ENCODE results near the gene SMURF1. TPM values are rescaled to one million over a fixed set of nuclear protein-coding genes. Genes with fewer than 3 reads are reported as not detected.

The SMURF1 gene
- total RNA-seq, 6 donors from 2014 or later = 33.0 to 54.4 (median 45.9) TPM

DNA sequence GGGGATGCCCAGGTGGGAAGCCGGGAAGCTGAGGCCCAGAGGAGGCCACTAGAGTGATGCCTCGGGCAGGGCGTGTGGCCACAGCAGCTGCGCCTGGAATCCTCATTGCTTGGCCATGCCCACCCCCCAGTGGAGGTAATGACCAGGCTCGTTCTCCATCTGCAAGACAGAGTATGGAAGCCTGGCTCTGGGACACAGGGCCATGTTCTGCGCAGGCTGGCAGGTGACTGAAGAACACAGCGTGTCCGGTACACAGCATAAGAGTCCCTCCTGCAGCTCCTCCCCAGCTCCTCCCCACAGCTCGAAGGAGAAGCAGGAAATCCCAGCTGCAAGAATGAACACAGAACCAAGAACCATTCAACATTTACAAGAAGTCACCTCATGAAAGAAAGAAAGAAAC is 64.8 kb downstream of the SMURF1 start:
- Histone ChIP-seq H3K4me1 (peaks cover 18 to 54% (median 29%) of the 10 kb centered on the region in 4 donors), H3K36me3 (no peaks in the 10 kb centered on the region), H3K9me3 (no peaks in the 10 kb centered on the region), H3K27ac (no peak overlapping the region), H3K27me3 (no peaks in the 10 kb centered on the region), H3K4me3 (no peak overlapping the region)
- ATAC-seq (ENCODE audit: low FRiP score in 2 of 2) (peak; percentile 55 to 59), DNase-seq (peak; percentile 23 to 57)
- 52 to 64% methylated on average over 8 to 9 of the region's 9 CpGs for WGBS, 2 donors
- no peak for TF ChIP-seq EP300 (IDR thresholded peaks at IDR 0.05)
- TF ChIP-seq, protein P1, sequence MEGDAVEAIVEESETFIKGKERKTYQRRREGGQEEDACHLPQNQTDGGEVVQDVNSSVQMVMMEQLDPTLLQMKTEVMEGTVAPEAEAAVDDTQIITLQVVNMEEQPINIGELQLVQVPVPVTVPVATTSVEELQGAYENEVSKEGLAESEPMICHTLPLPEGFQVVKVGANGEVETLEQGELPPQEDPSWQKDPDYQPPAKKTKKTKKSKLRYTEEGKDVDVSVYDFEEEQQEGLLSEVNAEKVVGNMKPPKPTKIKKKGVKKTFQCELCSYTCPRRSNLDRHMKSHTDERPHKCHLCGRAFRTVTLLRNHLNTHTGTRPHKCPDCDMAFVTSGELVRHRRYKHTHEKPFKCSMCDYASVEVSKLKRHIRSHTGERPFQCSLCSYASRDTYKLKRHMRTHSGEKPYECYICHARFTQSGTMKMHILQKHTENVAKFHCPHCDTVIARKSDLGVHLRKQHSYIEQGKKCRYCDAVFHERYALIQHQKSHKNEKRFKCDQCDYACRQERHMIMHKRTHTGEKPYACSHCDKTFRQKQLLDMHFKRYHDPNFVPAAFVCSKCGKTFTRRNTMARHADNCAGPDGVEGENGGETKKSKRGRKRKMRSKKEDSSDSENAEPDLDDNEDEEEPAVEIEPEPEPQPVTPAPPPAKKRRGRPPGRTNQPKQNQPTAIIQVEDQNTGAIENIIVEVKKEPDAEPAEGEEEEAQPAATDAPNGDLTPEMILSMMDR (IDR thresholded peaks at IDR 0.05) = no peak
- no peak for TF ChIP-seq POLR2AphosphoS5 (IDR thresholded peaks at IDR 0.05)
- TF ChIP-seq POLR2A (IDR thresholded peaks at IDR 0.05) = no peak

DNA sequence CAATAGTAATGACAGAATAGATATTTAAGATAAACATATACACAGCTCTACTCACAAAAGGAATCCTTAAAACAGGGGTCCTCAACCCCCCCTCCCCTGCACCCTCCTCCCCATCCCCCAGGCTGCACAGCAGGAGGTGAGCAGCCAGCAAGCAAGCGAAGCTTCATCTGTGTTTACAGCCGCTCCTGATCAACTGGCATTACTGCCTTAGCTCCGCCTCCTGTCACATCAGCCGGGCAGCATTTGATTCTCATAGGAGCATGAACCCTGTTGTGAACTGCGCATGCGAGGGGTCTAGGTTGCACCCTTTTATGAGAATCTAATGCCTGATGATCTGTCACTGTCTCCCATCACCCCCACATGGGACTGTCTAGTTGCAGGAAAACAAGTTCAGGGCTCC is 65.5 kb downstream of the SMURF1 start:
- Histone ChIP-seq H3K27me3 (no peaks in the 10 kb centered on the region), H3K4me3 (no peak overlapping the region), H3K36me3 (no peaks in the 10 kb centered on the region), H3K4me1 (peaks cover 14 to 49% (median 28%) of the 10 kb centered on the region in 4 donors), H3K27ac (no peak overlapping the region), H3K9me3 (no peaks in the 10 kb centered on the region)
- TF ChIP-seq EP300 (IDR thresholded peaks at IDR 0.05) (no peak), POLR2A (IDR thresholded peaks at IDR 0.05) (no peak), POLR2AphosphoS5 (IDR thresholded peaks at IDR 0.05) (no peak)
- TF ChIP-seq, protein P1 (IDR thresholded peaks at IDR 0.05) = no peak
- ATAC-seq (ENCODE audit: low FRiP score in 2 of 2) = no peak
- WGBS, 2 donors = 84 to 100% methylated on average over 1 to 6 of the region's 6 CpGs
- no peak for DNase-seq

DNA sequence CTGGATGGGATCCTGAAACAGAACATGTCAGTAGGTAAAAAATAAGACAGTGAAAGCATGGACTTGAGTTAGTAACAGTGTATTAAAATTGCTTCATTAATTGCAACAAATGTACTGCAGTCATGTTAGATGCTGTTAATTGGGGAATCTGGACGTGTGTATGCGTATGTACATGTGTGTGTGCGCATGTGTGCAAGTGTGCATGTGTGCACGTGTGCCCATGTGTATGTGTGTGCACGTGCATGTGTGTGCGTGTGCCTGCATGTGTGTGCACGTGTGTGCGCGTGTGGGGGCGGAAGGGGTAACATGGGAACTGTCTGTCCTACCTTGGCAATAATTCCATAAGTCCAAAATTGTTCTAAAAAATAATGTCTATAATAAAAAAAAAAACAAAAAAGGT is 67.3 kb downstream of the SMURF1 start:
- H3K4me1 ChIP-seq = peaks cover 12 to 33% (median 24%) of the 10 kb centered on the region in 4 donors
- H3K27me3 ChIP-seq = no peaks in the 10 kb centered on the region
- TF ChIP-seq EP300 (IDR thresholded peaks at IDR 0.05) (no peak), POLR2A (IDR thresholded peaks at IDR 0.05) (no peak), POLR2AphosphoS5 (IDR thresholded peaks at IDR 0.05) (no peak)
- TF ChIP-seq, protein P1 (IDR thresholded peaks at IDR 0.05) = no peak
- no peak for ATAC-seq (ENCODE audit: low FRiP score in 2 of 2)
- 95 to 96% methylated on average over 10 of the region's 10 CpGs for WGBS, 2 donors
- H3K4me3 ChIP-seq = no peak overlapping the region
- no peaks in the 10 kb centered on the region for H3K36me3 ChIP-seq
- H3K27ac ChIP-seq = no peak overlapping the region
- no peaks in the 10 kb centered on the region for H3K9me3 ChIP-seq
- DNase-seq = no peak

DNA sequence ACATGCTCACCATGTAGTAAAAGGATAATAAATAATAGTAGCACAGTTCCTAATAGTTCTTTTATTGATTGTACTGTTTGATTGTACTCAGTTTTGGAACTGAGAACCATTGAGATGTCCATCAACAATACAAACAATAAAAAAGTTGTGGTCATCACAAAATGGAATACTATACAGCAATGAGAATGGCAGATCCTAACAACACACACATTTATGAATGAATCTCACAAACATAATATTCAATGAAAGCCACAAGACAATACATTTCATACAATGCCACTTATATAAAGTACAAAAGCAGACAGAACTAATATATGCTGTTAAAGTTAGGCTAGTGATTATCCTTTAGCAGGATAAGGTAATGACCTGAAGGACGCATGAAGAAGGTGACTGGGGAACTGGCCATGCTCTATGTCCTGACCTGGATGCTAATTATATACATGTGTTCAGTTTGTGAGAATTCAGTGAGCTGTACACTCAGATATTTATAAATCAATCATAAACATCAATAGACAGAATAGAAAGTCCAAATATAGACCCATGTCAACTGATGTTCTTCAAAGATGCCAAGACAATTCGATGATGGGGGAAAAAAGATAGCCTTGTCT is 70.0 kb downstream of the SMURF1 start:
- Histone ChIP-seq H3K4me3 (no peak overlapping the region), H3K27ac (no peak overlapping the region), H3K9me3 (no peaks in the 10 kb centered on the region), H3K27me3 (no peaks in the 10 kb centered on the region), H3K36me3 (no peaks in the 10 kb centered on the region), H3K4me1 (peaks cover 2 to 8% (median 8%) of the 10 kb centered on the region in 4 donors)
- TF ChIP-seq, protein P1 (IDR thresholded peaks at IDR 0.05) = no peak
- no peak for TF ChIP-seq POLR2A (IDR thresholded peaks at IDR 0.05)
- no peak for TF ChIP-seq EP300 (IDR thresholded peaks at IDR 0.05)
- no peak for TF ChIP-seq POLR2AphosphoS5 (IDR thresholded peaks at IDR 0.05)
- ATAC-seq (ENCODE audit: low FRiP score in 2 of 2) (no peak), DNase-seq (no peak)
- 91% methylated on average over 2 of the region's 2 CpGs for WGBS, 2 donors

DNA sequence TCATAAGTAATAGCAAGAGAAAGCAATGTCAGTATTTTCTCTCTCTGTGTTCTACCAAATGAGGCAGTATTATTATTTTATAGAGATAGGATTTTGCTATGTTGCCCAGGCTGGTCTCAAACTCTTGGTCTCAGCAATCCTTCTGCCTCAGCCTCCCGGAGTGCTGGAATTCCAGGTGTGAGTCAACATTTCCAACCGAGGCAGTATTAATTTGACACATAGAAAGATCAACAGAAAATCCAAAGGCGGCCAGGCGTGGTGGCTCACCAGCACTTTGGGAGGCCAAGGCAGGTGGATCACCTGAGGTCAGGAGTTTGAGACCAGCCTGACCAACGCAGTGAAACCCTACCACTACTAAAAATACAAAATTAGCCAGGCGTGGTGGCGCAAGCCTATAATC is 71.8 kb downstream of the SMURF1 start:
- Histone ChIP-seq H3K36me3 (no peaks in the 10 kb centered on the region), H3K27me3 (no peaks in the 10 kb centered on the region), H3K4me1 (peaks cover 4 to 18% (median 14%) of the 10 kb centered on the region in 4 donors), H3K9me3 (no peaks in the 10 kb centered on the region), H3K4me3 (no peak overlapping the region), H3K27ac (no peak overlapping the region)
- ATAC-seq (ENCODE audit: low FRiP score in 2 of 2) = no peak
- TF ChIP-seq, protein P1 (IDR thresholded peaks at IDR 0.05) = no peak
- no peak for TF ChIP-seq EP300 (IDR thresholded peaks at IDR 0.05)
- no peak for TF ChIP-seq POLR2AphosphoS5 (IDR thresholded peaks at IDR 0.05)
- TF ChIP-seq POLR2A (IDR thresholded peaks at IDR 0.05) = no peak
- no peak for DNase-seq
- WGBS, 2 donors = 93 to 99% methylated on average over 7 of the region's 7 CpGs
